Stimulated activated memory B cell treated with anti-CD40 and anti-IgM and Interleukin-4, amounts not matched to agents 10 μg/mL and 1 μg/mL and 100 μg/mL, for 72 hours (primary cell): ENCODE measurements around the gene TMEM163.
A peak's percentile ranks its signal among the peaks of the same experiment; 100 is the strongest.
"Not testable (repeated sequence)": the region's sequence is repeated elsewhere in the genome, so short reads cannot be mapped to it uniquely, and the experiment has no call there.

Experiments used
- ATAC-seq: fragments of 150-1000 bp; cut with Tn5 transposase; 2 replicates; pipeline ENCODE4 v1.10.0; 2021
- H3K27ac Mint-ChIP-seq: one replicate; pipeline ENCODE4 v1.8.0; 2022; ENCODE audit warnings: mild to moderate bottlenecking, mixed read lengths
- H3K27me3 Mint-ChIP-seq: one replicate; pipeline ENCODE4 v1.8.0; 2022; ENCODE audit warnings: mixed read lengths
- H3K36me3 Mint-ChIP-seq: one replicate; pipeline ENCODE4 v1.8.0; 2022; ENCODE audit warnings: mixed read lengths
- H3K4me1 Mint-ChIP-seq: one replicate; pipeline ENCODE4 v1.8.0; 2022; ENCODE audit warnings: mixed read lengths
- H3K4me3 Mint-ChIP-seq: one replicate; pipeline ENCODE4 v1.8.0; 2022; ENCODE audit warnings: mild to moderate bottlenecking, moderate library complexity, mixed read lengths
- H3K9me3 Mint-ChIP-seq: one replicate; pipeline ENCODE4 v1.8.0; 2022; ENCODE audit warnings: mixed read lengths

Gene TMEM163

GRCh38 chr2:134482766-134483340, 235.9 kb downstream of the TMEM163 start:
- H3K9me3 Mint-ChIP-seq: no peaks in the 10 kb centered on the region
- no peaks in the 10 kb centered on the region for H3K36me3 Mint-ChIP-seq
- no peak overlapping the region for H3K27ac Mint-ChIP-seq
- no peaks in the 10 kb centered on the region for H3K27me3 Mint-ChIP-seq
- H3K4me1 Mint-ChIP-seq: no peaks in the 10 kb centered on the region
- ATAC-seq: no peak
- H3K4me3 Mint-ChIP-seq: no peak overlapping the region

GRCh38 chr2:134482131-134482723, 236.6 kb downstream of the TMEM163 start:
- Mint-ChIP-seq H3K4me1 (no peaks in the 10 kb centered on the region), H3K27ac (no peak overlapping the region), H3K27me3 (no peaks in the 10 kb centered on the region), H3K9me3 (no peaks in the 10 kb centered on the region), H3K36me3 (no peaks in the 10 kb centered on the region), H3K4me3 (no peak overlapping the region)
- no peak for ATAC-seq

GRCh38 chr2:134479696-134480330, 239.0 kb downstream of the TMEM163 start:
- no peaks in the 10 kb centered on the region for H3K4me1 Mint-ChIP-seq
- H3K27me3 Mint-ChIP-seq: no peaks in the 10 kb centered on the region
- H3K27ac Mint-ChIP-seq: no peak overlapping the region
- H3K4me3 Mint-ChIP-seq: no peak overlapping the region
- ATAC-seq: no peak
- no peaks in the 10 kb centered on the region for H3K36me3 Mint-ChIP-seq
- no peaks in the 10 kb centered on the region for H3K9me3 Mint-ChIP-seq

DNA sequence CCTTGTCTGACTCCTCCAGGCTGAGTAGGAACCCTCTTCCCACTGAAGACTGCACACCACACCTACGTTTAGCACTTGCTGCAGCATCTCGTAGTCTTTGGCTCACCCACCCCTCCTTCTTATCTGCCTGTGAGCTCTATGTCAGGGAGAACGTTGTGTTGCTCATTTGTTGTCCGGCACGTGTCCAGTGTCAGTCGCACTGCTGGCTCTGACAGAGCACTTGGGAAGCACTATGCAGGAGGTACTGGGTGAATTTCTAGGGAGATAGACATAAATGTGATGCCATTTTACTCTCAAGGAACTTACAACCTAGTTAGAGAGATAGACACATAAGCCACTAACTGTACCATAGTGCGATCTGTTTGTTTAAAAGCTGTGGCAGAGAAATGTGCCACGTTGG, 241.8 kb downstream of the TMEM163 start:
- H3K4me3 Mint-ChIP-seq, H3K4me1 Mint-ChIP-seq, ATAC-seq: not testable (repeated sequence)

GRCh38 chr2:134470561-134471168, 248.1 kb downstream of the TMEM163 start:
- Mint-ChIP-seq H3K9me3 (peaks cover 7% of the 10 kb centered on the region), H3K27ac (no peak overlapping the region), H3K4me1 (no peaks in the 10 kb centered on the region), H3K27me3 (no peaks in the 10 kb centered on the region), H3K4me3 (no peak overlapping the region), H3K36me3 (peaks cover 12% of the 10 kb centered on the region)
- no peak for ATAC-seq

More for the DNA sequence above, 241.8 kb downstream of the TMEM163 start:
- H3K9me3 Mint-ChIP-seq, H3K27ac Mint-ChIP-seq, H3K27me3 Mint-ChIP-seq: not testable (repeated sequence)
- H3K36me3 Mint-ChIP-seq: peaks cover 12% of the 10 kb centered on the region

DNA sequence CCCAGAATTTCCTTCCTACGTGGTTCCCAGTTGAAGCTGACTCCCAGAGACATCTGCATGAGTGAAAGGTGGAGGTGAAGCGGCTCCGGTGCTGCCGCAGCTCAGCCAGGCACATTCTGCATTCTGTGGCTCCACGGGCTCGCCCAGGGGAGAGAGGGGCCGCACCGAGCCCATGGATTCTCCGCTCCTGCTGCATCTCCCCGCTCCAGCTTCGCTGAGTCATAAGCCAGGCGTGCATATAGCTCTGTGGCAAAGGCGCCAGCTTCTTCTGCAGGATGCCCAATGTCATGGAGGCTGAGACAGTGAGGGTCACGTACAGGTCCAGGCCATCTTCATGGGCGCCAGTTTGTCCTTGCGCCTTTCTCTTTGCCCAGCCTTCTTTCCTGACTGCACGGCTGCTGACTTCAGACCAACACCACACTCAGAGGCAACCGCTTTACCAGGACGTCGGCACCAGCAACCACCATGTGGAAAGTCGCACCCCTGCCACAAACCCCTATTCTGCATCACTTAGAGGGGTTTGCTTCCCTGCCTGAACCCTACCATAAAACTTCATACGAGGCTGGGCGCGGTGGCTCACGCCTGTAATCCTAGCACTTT, 249.2 kb downstream of the TMEM163 start:
- Mint-ChIP-seq H3K9me3 (peaks cover 7% of the 10 kb centered on the region), H3K36me3 (peaks cover 12% of the 10 kb centered on the region), H3K4me1 (no peaks in the 10 kb centered on the region), H3K27ac (no peak overlapping the region), H3K27me3 (no peaks in the 10 kb centered on the region), H3K4me3 (no peak overlapping the region)
- ATAC-seq: no peak

DNA sequence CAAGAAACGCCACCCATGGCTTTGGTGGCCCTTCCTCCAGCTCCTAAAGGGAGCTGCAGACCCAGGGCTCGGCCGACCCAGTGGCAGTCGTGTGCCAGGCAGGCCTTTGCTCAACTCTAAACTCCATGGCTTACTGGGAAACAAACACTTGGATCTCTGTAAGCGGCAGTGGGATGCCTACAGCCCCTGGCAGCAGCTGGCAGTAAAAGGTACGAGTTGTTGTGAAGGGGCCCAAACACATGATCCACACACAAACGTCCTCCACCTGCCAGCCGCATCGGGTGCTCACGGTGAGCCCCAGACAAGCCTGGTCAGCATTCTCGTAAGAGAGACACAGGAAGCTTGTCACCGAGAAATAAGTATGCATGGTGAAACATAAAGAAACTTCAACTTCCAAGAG, 250.0 kb downstream of the TMEM163 start:
- H3K27ac Mint-ChIP-seq: no peak overlapping the region
- peaks cover 12% of the 10 kb centered on the region for H3K36me3 Mint-ChIP-seq
- peaks cover 7% of the 10 kb centered on the region for H3K9me3 Mint-ChIP-seq
- H3K4me3 Mint-ChIP-seq: no peak overlapping the region
- H3K4me1 Mint-ChIP-seq: no peaks in the 10 kb centered on the region
- no peak for ATAC-seq
- H3K27me3 Mint-ChIP-seq: no peaks in the 10 kb centered on the region

- no peak overlapping the region for H3K4me3 Mint-ChIP-seq
- no peaks in the 10 kb centered on the region for H3K27me3 Mint-ChIP-seq
- no peaks in the 10 kb centered on the region for H3K4me1 Mint-ChIP-seq
- peaks cover 7% of the 10 kb centered on the region for H3K36me3 Mint-ChIP-seq
- H3K27ac Mint-ChIP-seq: no peak overlapping the region
- ATAC-seq: no peak
- peaks cover 3% of the 10 kb centered on the region for H3K9me3 Mint-ChIP-seq
These were observed 250.6 kb downstream of the TMEM163 start for GRCh38 chr2:134468164-134468563.

DNA sequence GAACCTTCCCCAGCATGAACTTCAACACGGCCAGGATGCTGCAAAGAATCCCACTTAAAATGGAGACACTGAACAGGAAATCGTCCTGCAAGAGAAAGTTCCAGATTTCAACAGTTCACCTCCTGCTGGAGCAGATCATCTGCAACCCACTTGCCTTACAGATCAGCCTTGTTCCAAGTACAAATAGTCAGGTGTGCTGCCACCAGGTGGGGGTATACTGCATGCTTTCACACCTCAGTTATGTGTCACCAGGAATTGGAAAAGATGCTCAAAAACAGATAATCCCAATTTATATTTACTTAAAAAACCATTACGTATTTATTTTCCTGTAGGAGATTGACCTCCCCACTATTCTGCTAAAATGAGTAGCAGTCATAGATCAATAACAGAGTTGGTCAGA, 252.7 kb downstream of the TMEM163 start:
- Mint-ChIP-seq H3K27me3 (no peaks in the 10 kb centered on the region), H3K27ac (no peak overlapping the region), H3K4me3 (no peak overlapping the region), H3K9me3 (no peaks in the 10 kb centered on the region), H3K36me3 (no peaks in the 10 kb centered on the region), H3K4me1 (peaks cover 13% of the 10 kb centered on the region)
- no peak for ATAC-seq

DNA sequence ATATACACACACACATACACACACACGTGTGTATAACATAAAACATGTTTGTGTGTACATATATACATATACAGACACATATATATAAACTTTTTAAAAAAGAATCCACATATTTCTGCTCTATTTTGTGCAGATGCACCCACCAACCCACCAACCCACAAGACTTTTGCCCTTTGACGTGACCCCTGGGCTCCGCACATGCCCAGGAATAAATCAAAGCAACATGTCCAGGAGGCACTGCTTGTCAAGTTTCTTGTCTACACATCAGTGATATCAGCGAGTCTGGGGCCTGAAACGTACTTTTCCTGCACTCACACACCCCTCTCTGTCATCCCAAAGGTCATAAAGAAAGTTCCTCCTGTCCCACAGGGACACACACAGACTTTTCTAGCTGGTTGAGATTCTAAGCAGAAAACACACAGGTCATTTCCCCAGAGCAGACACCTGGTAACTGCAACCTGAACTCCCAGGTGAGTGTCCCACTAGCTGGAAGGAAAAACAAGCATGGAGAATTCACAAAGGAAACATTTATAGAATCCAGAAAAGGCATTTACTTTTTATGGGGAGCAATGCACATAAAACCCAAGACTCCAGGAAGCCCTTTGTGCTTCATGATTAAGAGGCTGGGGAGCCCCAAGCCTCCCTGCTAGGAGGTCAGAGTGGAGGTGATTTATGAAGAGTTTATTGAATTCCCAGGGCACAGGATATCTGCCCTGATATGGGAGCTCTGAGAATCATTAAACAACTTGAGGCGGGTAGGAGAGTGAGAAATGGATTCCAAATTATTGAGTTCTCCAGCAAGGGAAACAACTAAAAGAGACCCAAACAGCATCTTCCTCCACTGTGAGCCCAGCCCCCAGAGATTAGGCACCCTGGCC, 253.3 kb downstream of the TMEM163 start:
- H3K36me3 Mint-ChIP-seq: no peaks in the 10 kb centered on the region
- no peak overlapping the region for H3K27ac Mint-ChIP-seq
- peaks cover 20% of the 10 kb centered on the region for H3K4me1 Mint-ChIP-seq

DNA sequence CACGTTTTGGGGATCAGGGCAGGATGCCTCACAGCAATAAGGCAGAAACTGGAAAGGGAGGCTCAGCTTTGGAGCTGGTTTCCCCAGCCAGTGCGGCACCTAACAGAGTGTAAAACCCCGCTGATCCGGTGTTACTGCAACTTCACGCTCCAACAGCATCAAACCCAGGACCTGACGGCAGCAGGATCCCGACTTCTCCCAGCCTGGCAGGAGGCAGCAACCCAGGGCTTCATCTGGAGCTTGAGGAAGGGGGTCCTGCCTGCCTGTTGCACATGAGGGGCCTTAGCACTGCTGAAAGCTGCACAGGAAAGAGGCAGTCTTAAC, 255.1 kb downstream of the TMEM163 start:
- H3K4me3 Mint-ChIP-seq: no peak overlapping the region
- no peak overlapping the region for H3K27ac Mint-ChIP-seq
- H3K36me3 Mint-ChIP-seq: no peaks in the 10 kb centered on the region
- H3K9me3 Mint-ChIP-seq: no peaks in the 10 kb centered on the region
- ATAC-seq: no peak
- H3K27me3 Mint-ChIP-seq: no peaks in the 10 kb centered on the region
- H3K4me1 Mint-ChIP-seq: peaks cover 24% of the 10 kb centered on the region

More for the DNA sequence above, 253.3 kb downstream of the TMEM163 start:
- no peak for ATAC-seq
- H3K9me3 Mint-ChIP-seq: no peaks in the 10 kb centered on the region
- H3K4me3 Mint-ChIP-seq: no peak overlapping the region
- H3K27me3 Mint-ChIP-seq: no peaks in the 10 kb centered on the region

GRCh38 chr2:134462791-134463698, 255.8 kb downstream of the TMEM163 start:
- Mint-ChIP-seq H3K27me3 (no peaks in the 10 kb centered on the region), H3K27ac (no peak overlapping the region), H3K4me3 (no peak overlapping the region), H3K36me3 (no peaks in the 10 kb centered on the region), H3K4me1 (peaks cover 24% of the 10 kb centered on the region), H3K9me3 (no peaks in the 10 kb centered on the region)
- no peak for ATAC-seq

DNA sequence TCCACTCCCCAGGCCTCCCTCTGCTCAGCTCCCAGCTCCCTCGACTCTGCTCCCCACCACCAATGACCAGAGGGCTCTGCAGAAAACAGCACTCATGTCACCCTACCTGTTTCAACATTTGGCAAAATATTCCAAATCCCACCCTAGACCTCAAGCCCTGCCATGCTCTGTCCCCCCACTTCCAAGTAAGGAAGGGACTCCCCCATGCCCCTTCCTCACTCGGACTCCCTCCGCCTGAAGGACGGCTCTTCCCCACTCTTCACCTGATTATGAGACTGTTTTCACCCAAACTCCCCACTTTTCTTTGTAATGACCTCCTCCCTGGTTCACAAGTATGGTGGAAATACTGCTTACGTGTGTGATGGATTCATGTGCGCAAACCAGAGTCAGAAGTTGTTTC, 256.5 kb downstream of the TMEM163 start:
- no peaks in the 10 kb centered on the region for H3K36me3 Mint-ChIP-seq
- peaks cover 24% of the 10 kb centered on the region for H3K4me1 Mint-ChIP-seq
- H3K27ac Mint-ChIP-seq: peak overlapping the region; percentile 73
- ATAC-seq: no peak
- no peaks in the 10 kb centered on the region for H3K9me3 Mint-ChIP-seq
- H3K4me3 Mint-ChIP-seq: no peak overlapping the region
- H3K27me3 Mint-ChIP-seq: no peaks in the 10 kb centered on the region

GRCh38 chr2:134461511-134461910, 257.3 kb downstream of the TMEM163 start:
- H3K36me3 Mint-ChIP-seq: peaks cover under 1% of the 10 kb centered on the region
- no peaks in the 10 kb centered on the region for H3K27me3 Mint-ChIP-seq
- peaks cover 24% of the 10 kb centered on the region for H3K4me1 Mint-ChIP-seq
- peak overlapping the region; percentile 73 for H3K27ac Mint-ChIP-seq
- no peak overlapping the region for H3K4me3 Mint-ChIP-seq
- H3K9me3 Mint-ChIP-seq: no peaks in the 10 kb centered on the region
- ATAC-seq: no peak
